K562 (cell line): ENCODE results near the gene PSMA6. TPM values are rescaled to one million over a fixed set of nuclear protein-coding genes. Genes with fewer than 3 reads are reported as not detected.

Experiments used
- ATAC-seq: fragments of 200-7000 bp; cut with Tn5 transposase; 3 replicates; pipeline ENCODE4 v1.9.1; 2020; ENCODE audit warnings: moderate library complexity
- BruUV-seq: library from RNA; stranded (reverse); fragments of 400-500 nt; replicated peaks from 2 replicates; lab custom pipeline; 2021; lab: Mats Ljungman, UMichigan
- CTCF ChIA-PET: fragments of 300-600 bp; formaldehyde crosslinking; extraction: SDS; loops from one replicate; lab custom pipeline; 2021; ENCODE audit warnings: low intra/inter-chr PET ratio; lab: Yijun Ruan, JAX
- POLR2A ChIA-PET: fragments of 300-600, 350-650 bp; sonication (Branson Sonifier 250); formaldehyde crosslinking; extraction: SDS; loops from one replicate; lab custom pipeline; 2021; ENCODE audit warnings: antibody characterized with exemption, inconsistent platforms; lab: Yijun Ruan, JAX
- DNase-seq, 4 experiments: peaks; one replicate each; pipeline versions ENCODE4 v3.0.0 to v3.0.0-alpha.2; 2011 to 2018; ENCODE audit warnings: low spot score in 3 of 4, mixed read lengths in 3 of 4; ENCODE audit errors: extremely low read depth in 1 of 4
- FAIRE-seq: peaks from 2 replicates; lab custom pipeline; 2011; peaks lifted over from hg19 to GRCh38; lab: Jason Lieb, UNC
- H2AFZ ChIP-seq: 2 replicates; pipeline ENCODE4 v1.6.0; 2011; ENCODE audit warnings: low read depth, low read length, control low read depth, inconsistent platforms
- H3K27ac ChIP-seq: fragments of 200-600 bp; 3 replicates; pipeline ENCODE4 v1.8.0; 2011; ENCODE audit warnings: low read depth, mild to moderate bottlenecking, control low read depth, inconsistent platforms, low read length, moderate library complexity, mixed read lengths; ENCODE audit errors: extremely low read depth
- H3K27me3 ChIP-seq, 2 experiments: fragments of 300-600 bp in 1 of 2; 2 replicates in 1 of 2; 3 replicates in 1 of 2; pipeline versions ENCODE4 v1.6.0 to v1.8.0; 2011; ENCODE audit warnings: inconsistent platforms in 2 of 2, low read length in 2 of 2, mild to moderate bottlenecking in 1 of 2, mixed read lengths in 1 of 2, moderate library complexity in 1 of 2; ENCODE audit not compliant: control insufficient read depth in 2 of 2, insufficient read depth in 2 of 2
- H3K36me3 ChIP-seq: fragments of 300-600 bp; 3 replicates; pipeline ENCODE4 v1.8.0; 2011; ENCODE audit warnings: mild to moderate bottlenecking, low read length, inconsistent platforms; ENCODE audit not compliant: control insufficient read depth, insufficient read depth
- H3K4me1 ChIP-seq, 2 experiments: fragments of 200-600 bp in 1 of 2; replicated peaks in 1 of 2; 2 replicates in 1 of 2; 3 replicates in 1 of 2; pipeline versions ENCODE4 v1.5.1 to v1.8.0; 2011; ENCODE audit warnings: inconsistent platforms in 2 of 2, low read length in 2 of 2, mild to moderate bottlenecking in 1 of 2, mixed read lengths in 1 of 2, moderate library complexity in 1 of 2; ENCODE audit not compliant: control insufficient read depth in 2 of 2, insufficient read depth in 2 of 2
- H3K4me2 ChIP-seq: 2 replicates; pipeline ENCODE4 v1.6.1; 2011; ENCODE audit warnings: low read length, control low read depth, inconsistent platforms, mixed read lengths; ENCODE audit not compliant: insufficient read depth
- H3K4me3 ChIP-seq: fragments of 200-600 bp; sonication (generic), shearing (Covaris generic); 2 replicates; pipeline ENCODE4 v1.5.1; 2016; ENCODE audit warnings: control low read depth, inconsistent platforms
- H3K79me2 ChIP-seq: fragments of 200-600 bp; 3 replicates; pipeline ENCODE4 v1.8.0; 2011; ENCODE audit warnings: low read length, inconsistent platforms; ENCODE audit not compliant: control insufficient read depth, insufficient read depth
- H3K9ac ChIP-seq, 2 experiments: 2 replicates each; pipeline versions ENCODE4 v1.6.0 to v1.6.1; 2011; ENCODE audit warnings: low read depth in 2 of 2, low read length in 2 of 2, control low read depth in 1 of 2, inconsistent platforms in 1 of 2, mild to moderate bottlenecking in 1 of 2, mixed read lengths in 1 of 2; ENCODE audit not compliant: insufficient read depth in 1 of 2
- H3K9me1 ChIP-seq: one replicate; pipeline ENCODE4 v1.6.0; 2011; ENCODE audit warnings: inconsistent platforms, mild to moderate bottlenecking, low read length, moderate library complexity; ENCODE audit not compliant: control insufficient read depth, insufficient read depth
- H3K9me3 ChIP-seq: replicated peaks from 2 replicates; pipeline ENCODE4 v1.5.1; 2011; ENCODE audit warnings: low read depth, low read length, inconsistent platforms; ENCODE audit not compliant: control insufficient read depth, insufficient read depth
- H4K20me1 ChIP-seq: replicated peaks from 2 replicates; pipeline ENCODE4 v1.6.1; 2011; ENCODE audit warnings: low read length, inconsistent platforms, mixed read lengths; ENCODE audit not compliant: control insufficient read depth, insufficient read depth
- HOMEZ ChIP-seq: fragments of 250-450 bp; sonication (Bioruptor Pico); IDR thresholded peaks from 2 replicates; pipeline ENCODE4 v1.4.0; 2020; ENCODE audit warnings: mild to moderate bottlenecking, moderate library complexity
- MLX ChIP-seq, 2 experiments: fragments of 450-650 bp in 1 of 2; sonication (generic) in 1 of 2; formaldehyde crosslinking; conservative IDR thresholded peaks; 2 replicates each; pipeline versions ENCODE4 v1.4.0 to v1.8.1; 2020 to 2022; ENCODE audit warnings: mild to moderate bottlenecking in 1 of 2, missing genetic modification reagents in 1 of 2
- POLR3A ChIP-seq: IDR thresholded peaks from 2 replicates; pipeline ENCODE4 v1.6.1; 2011; ENCODE audit warnings: borderline replicate concordance, mild to moderate bottlenecking, moderate library complexity; ENCODE audit not compliant: insufficient read length, insufficient read depth; ENCODE audit errors: extremely low read depth
- RBM25 ChIP-seq: fragments of 200-400 bp; formaldehyde crosslinking; IDR thresholded peaks from 2 replicates; pipeline ENCODE4 v1.6.1; 2018; ENCODE audit warnings: low read length, low read depth, moderate library complexity; ENCODE audit not compliant: severe bottlenecking
- ZC3H8 ChIP-seq: fragments of 450-650 bp; IDR thresholded peaks from 2 replicates; pipeline ENCODE4 v1.6.1; 2017
- ZNF507 ChIP-seq: conservative IDR thresholded peaks from 2 replicates; pipeline ENCODE4 v1.6.1; 2017; ENCODE audit warnings: missing genetic modification characterization, missing compliant biosample characterization
- ZNF778 ChIP-seq: fragments of 450-650 bp; formaldehyde crosslinking; IDR thresholded peaks from 2 replicates; pipeline ENCODE4 v1.4.0; 2020; ENCODE audit warnings: mild to moderate bottlenecking, moderate library complexity
- WGBS: fragments of 100-300 bp; shearing (Covaris generic); methylation state at CpG from one replicate; pipeline ENCODE4 v1.1.6; 2016; ENCODE audit warnings: low coverage, mixed read lengths; ENCODE audit not compliant: insufficient coverage; ENCODE audit errors: missing lambda C conversion rate; 5-methylcytosine and 5-hydroxymethylcytosine counted together
- in situ Hi-C: fragments of 300-500 bp; cut with MboI; formaldehyde crosslinking; loops from 4 replicates; pipeline ENCODE4 v1.15.0; 2018; ENCODE audit warnings: inconsistent platforms, mixed read lengths
- intact Hi-C: fragments of 100-400 bp; cut with micrococcal nuclease; formaldehyde crosslinking; loops from 2 replicates; pipeline ENCODE4 v1.14.2; 2022
- polyA plus RNA-seq, 8 experiments: library from polyadenylated mRNA; depleted of rRNA in 4 of 8; stranded (reverse) in 5 of 8; unstranded in 3 of 8; fragments of >200 nt; fragmentation: Nextera tagmentation in 2 of 8; fragmentation: Illumina TruSeq in 1 of 8; extraction: Ambion mirVana in 2 of 8; extraction: Trizol in 1 of 8; gene quantifications; 2 replicates each; pipeline versions ENCODE4 v1.2.1 to v1.2.3, GENCODE V29; 2011 to 2014; ENCODE audit warnings: inconsistent platforms in 1 of 8, missing spikeins in 1 of 8
- total RNA-seq, 7 experiments: library from RNA; depleted of rRNA in 6 of 7; stranded (reverse); fragments of >200 nt in 6 of 7; fragmentation: Illumina TruSeq in 2 of 7; extraction: Trizol in 2 of 7; gene quantifications; 2 replicates each; pipeline versions ENCODE4 v1.2.1 to v1.2.3, GENCODE V29; 2011 to 2021; ENCODE audit warnings: low replicate concordance in 1 of 7

Gene PSMA6
- total and polyA plus RNA-seq, 9 of the 15 experiments (the other 6 are each of a cell fraction or from before 2014, with no cell fraction given), result 210 to 952 (median 288) TPM

- ATAC-seq (no peak), FAIRE-seq (peak; percentile 37), DNase-seq (no peak)
- no peak for TF ChIP-seq ZNF507 (tag)
- TF ChIP-seq MLX (CRISPR knock-in tag; conservative IDR thresholded peaks at IDR 0.05), result no peak
- TF ChIP-seq POLR3A, result no peak
- TF ChIP-seq ZC3H8, result no peak
- TF ChIP-seq ZNF778, result no peak
- no peak for TF ChIP-seq RBM25
- TF ChIP-seq HOMEZ (CRISPR knock-in tag), result no peak
- WGBS, result 86% methylated on average over 4 of the region's 4 CpGs
- Histone ChIP-seq H2AFZ (no peak overlapping the region), H3K9me3 (no peaks in the 10 kb centered on the region), H3K4me1 (peaks cover 0 to 3% of the 10 kb centered on the region in 2 experiments; a peak in 2 of 5 replicates), H3K27ac (no peak overlapping the region), H3K4me3 (no peak overlapping the region), H3K79me2 (peaks cover 96% of the 10 kb centered on the region), H3K36me3 (peaks cover 35% of the 10 kb centered on the region; the same call in 1 of the 3 replicates), H3K9ac (no peak overlapping the region), H4K20me1 (no peaks in the 10 kb centered on the region), H3K4me2 (no peak overlapping the region), H3K9me1 (no peaks in the 10 kb centered on the region), H3K27me3 (no peaks in the 10 kb centered on the region)
- CTCF ChIA-PET, result no interaction called here
- no TSS peak for BruUV-seq
- POLR2A ChIA-PET, result interaction anchor here (0.6 to 2.2 kb wide), 5 partner anchors 11 to 102 kb away, joined by 3 to 9 read pairs (median 3); partner anchors contain the start of gene PSMA6
- intact Hi-C loops (no loop called here), in situ Hi-C loops (no loop called here)
These were observed 11.2 kb downstream of the PSMA6 start for GRCh38 chr14:35303149-35303935.
